Stimulated activated CD8-positive, alpha-beta memory T cell treated with anti-CD3 and anti-CD28 coated beads, Interleukin-7, amount 100 ng/mL, for 24 hours (primary cell): ENCODE results near the gene SAP25.
A peak's percentile ranks its signal among the peaks of the same experiment; 100 is the strongest.

Experiments
- DNase-seq: peaks from one replicate; pipeline ENCODE4 v3.0.0-alpha.2; 2020; ENCODE audit warnings: low read depth

The SAP25 gene

DNA sequence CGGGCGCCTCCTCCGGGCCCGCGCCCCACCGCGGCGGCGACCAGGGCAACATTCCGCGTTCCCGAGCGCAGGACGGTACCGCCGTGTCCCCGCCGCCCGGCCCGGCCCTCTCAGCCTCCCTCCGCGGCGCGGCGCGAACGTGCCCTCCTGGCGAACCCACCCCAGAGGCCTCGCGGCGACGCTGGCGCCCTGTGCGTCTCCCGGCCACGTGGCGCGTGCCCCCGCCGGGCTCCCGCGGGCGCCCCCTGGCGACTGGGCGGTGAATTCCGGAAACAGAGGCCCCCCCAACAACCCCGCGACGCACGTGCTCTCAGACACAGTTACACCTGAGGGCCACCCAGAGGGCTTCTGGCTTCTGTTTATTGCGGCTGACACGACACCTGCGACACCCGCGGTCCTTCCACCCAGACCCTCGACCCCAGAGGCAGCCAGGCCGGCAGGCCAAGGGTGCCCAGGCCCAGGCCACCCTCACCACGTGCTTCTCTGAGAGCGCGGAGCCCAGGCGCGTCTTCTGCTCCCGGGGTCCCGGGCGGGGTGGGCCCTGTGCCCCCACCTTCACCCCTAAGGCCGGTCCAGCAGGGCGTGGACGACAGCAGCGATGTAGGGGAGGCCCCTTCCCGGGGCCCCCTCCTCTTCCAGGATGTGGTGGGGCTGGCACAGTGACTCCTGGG lies at the start of gene SAP25:
SAP25 (minus strand) TSS at position 210 of the 671 bp plus-strand sequence; CDS start at position 52, 158 bp downstream.
- DNase-seq, result no peak

DNA sequence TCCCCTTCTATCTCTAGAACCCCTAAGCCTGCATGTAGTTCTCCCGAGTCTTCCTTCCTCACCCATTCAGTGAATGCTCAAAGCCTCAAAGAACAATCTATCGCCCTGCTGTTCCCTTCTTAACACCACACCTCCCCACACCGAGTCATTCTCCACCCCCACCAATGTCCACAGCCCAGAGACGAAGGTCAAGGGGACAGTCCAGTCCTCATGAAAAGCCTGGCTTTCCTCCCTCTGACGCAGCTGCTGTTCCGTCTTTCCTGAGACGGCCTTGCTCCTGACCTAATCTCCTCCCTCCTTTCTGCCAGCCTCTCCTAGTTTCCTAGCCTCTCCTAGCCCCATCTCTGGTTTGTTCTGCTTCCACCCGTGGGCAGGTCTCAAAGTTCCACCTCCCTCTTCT lies 47.9 kb upstream of the SAP25 start:
- DNase-seq, result no peak

DNA sequence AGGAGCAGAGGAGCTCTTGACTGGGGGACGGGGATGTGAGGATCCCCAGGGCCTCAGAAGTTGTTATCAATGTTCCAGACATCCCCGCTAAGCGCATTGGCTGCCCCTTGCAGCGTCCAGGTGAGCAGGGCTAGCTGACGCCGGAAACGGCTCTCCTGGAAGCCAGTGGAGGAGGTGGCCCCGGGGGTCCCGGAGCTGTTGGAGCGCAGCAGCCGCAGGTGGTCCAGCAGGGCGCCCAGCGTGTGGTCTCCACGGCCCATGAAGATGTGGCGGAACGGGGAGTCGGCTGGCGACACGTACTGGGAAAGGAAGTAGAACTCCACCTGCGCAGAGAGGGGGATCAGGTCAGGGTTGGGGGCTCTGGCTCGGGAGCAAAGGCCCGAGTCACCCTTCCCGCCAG lies 47.1 kb upstream of the SAP25 start:
- no peak for DNase-seq

DNA sequence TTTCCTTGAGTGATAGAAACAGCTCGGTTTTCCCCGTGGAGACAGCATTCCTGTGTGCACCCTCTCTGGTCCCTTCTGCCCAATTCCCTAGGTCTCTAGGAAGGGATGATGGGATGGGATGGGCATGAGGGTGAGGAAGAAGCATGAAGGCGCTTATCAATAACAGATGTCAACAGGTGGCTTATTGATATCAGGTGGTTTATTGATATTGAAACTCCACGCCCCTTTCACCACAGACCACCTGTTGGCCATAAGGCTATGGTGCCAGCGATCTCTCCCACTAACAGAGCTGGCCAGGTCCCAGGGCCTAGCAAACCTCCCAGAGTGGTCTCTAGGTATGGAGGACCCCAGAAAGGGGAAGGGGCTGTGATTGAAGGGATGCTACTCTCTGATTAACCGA lies 46.5 kb upstream of the SAP25 start:
- DNase-seq, result no peak

DNA sequence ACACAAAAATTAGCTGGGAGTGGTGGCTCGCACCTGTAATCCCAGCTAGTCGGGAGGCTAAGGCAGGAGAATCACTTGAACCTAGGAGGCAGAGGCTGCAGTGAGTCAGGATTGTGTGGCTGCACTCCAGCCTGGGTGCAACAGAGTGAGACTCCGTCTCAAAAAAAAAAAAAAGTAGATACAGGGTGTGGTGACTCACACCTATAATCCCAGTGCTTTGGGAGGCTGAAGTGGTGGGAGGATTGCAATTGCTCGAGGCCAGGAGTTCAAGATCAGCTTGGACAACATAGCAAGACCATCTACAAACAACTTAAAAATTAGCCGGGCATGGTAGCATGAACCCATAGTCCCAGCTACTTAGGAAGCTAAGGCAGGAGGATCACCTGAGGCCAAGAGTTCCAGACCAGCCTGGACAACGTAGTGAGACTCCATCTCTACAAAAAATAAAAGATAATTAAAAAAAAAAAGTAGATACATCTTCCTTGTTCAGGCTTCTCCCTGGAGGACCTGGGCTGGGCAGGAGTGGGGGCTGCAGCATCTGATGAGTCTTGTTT lies 40.7 kb upstream of the SAP25 start:
- no peak for DNase-seq

DNA sequence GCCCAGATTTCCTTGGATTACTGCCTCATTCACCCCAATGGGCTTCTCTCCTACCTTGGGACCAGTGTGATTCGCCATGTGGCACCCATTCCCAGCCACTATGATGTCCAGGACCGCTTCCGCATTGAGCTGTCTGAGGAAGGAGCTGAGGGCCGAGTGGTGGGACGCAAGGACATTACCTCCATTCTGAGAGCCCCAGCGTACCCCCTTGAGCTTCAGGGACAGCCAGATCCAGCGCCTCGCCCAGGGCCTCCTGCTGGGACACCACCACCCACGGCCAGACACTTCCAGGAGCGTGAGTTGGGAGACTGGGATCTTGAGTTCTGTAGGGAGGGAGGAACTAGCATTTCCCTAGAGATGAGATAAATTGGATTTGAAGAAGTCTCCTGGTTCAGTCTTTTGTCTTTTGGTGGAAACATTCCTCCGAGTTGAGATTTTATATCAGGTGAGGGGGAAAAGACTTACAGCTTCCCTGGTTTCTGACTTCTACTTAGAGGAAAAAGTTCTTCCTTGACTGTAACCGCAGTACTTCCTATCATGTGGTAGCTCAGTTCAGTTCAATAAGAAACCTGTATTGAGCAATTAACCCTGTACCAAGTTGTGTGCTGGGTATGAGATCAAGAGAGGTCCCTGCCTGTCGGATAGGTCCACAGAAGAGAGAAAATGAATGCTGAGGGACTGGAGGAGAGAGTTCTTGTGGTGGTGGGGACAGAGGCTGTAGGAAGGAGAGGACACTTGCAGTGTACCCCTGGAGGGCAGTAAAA lies 39.9 kb upstream of the SAP25 start:
- DNase-seq, result no peak

DNA sequence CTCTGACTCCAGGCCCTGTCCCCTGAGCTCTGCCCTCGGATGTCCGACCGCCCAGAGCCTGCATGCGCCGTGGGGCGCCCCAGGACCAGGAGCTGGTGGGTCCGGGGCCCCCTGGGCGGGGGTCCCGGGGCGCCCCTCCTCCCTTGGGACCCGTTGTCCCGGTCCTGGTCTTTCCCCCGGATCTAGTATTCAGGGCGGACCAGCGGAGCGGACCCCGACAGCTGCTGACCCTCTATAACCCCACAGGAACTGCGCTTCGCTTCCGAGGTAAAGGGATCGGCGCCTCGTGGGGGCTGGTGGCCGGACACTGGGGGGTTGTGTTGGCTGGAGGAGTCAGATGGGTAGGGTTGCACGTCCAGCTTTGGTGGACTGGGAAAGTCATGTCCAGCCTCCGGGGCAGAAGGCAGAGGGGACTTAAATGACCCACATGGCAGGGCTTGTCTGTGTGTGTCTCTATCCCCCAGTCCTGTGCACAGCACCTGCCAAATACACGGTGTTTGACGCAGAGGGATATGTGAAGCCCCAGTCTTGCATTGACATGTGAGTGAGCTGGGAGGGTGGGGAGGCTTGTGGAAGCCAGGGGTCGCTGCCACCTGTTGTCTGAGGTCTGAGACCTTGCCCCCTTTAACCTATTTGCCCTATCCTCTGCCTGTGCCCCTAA lies 39.2 kb upstream of the SAP25 start:
- no peak for DNase-seq

DNA sequence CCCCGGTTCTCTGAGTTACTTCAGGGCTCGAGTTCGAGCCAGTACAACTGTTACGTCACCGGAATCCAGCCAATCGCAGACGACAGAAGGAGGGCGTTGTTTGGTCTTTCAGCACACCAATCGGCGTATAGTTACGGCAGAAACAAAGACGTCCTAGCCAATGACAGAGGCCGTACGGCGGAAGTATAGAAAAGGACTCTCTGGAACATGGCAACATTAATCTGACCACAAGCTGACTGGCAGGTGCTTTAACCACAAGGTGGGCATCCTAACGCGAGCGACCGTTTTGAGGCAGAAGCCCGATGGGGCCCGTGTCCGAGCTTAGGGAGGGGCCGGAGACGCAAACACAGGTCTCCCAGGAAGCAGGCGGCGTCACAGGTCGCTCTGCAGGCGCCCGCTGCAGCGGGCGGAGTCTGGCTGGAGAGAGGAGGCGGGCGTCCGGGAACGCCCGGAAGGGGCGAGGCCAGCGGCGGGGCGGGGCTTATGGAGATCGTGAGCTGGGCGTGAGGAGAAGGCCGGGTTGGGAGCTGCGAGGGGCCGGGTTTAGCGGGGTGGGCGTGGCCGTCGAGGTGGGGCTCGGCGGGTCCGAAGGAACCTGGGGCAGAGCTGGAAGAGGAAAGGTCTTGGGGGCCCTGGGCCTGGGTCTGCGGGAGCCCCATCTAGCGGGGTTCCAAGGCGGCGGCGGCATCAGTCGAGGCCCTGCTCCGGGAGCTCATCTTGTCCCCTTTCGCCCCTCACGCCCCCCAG lies 38.5 kb upstream of the SAP25 start, which contains the start of gene MOSPD3:
MOSPD3 (plus strand) TSS at position 558 of the 747 bp plus-strand sequence. CDS start 252 bp downstream, outside the sequence.
- DNase-seq, result peak; percentile 94

DNA sequence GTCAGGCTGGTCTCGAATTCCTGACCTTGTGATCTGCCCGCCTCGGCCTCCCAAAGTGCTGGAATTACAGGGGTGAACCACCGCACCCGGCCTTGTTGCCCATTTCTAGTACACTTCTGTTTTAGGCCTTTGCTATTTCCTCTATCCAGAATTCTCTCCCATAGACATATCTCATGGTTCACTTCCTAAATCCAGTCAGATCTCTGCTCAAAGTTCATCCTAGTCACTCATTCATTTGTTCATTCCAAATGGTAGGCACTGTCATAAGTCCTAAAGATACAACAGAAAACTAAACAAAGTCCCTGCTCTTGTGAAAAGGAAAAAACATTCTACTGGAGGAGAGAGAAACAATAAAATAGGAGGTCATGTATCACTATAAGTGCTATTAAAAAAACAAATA lies 36.3 kb upstream of the SAP25 start:
- no peak for DNase-seq

DNA sequence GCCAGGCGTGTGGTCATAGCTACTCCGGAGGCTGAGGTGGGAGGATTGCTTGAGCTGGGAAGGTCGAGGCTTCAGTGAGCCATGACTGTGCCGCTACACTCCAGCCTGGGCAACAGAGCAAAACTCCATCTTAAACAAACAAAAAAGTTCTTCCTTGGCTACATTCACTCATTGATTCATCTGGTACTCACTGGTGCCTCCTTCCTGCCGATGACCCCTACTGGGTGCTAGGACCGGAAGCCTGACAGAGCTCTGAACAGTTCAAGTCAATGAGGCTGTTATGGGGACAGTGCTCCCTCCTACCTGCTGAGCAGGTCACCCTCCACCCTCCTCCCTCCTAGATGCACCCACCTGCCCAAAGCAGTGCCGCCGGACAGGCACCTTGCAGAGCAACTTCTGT lies 33.4 kb upstream of the SAP25 start:
- no peak for DNase-seq

DNA sequence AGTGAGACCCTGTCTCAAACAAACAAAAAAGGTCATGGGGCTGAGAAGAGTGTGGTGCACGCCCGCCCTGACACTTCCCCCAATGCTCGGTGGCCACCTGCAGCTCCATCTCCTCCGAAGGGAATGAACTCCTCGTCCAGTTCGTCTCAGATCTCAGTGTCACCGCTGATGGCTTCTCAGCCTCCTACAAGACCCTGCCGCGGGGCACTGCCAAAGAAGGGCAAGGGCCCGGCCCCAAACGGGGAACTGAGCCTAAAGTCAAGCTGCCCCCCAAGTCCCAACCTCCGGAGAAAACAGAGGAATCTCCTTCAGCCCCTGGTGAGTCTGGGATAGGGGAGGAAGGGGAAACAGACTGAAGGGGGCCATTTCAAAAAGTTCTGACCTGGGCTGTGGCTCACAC lies 32.6 kb upstream of the SAP25 start:
- no peak for DNase-seq

DNA sequence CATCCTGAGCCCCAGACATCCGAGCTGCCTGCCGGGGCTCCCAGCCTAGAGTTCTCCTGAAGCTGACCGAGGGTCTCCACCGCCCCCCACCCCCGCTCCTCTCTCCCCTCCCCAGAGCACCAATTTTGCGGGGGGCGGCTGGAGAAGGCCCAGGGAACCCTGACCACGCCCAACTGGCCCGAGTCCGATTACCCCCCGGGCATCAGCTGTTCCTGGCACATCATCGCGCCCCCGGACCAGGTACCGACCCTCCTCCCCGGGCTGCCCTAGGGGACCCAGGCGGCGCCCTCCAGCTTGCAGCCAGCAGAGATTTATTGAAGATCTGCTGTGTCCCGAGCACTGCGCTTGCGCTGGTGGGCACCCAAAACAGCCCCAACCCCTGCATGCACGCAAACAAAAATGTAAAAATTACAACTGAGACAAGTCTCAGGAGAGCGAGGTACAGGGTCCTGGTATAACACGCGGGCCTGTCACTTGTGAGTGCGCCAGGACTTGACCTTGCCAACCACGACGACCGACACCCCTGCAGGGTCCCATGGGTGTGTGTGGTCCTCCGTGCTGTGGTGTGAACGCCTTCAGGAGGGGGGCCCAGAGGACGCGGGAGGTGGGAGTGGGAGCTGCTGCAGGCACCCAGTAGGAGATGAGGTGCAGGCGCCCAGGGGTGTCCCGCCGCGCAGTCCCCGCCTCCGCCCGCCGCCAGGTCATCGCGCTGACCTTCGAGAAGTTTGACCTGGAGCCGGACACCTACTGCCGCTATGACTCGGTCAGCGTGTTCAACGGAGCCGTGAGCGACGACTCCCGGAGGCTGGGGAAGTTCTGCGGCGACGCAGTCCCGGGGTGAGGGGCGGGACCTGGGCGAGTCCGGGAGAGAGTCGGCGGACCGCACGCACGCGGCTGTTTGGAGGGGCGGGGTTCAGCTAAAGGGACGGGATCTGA lies 31.5 kb upstream of the SAP25 start:
- DNase-seq, result no peak

DNA sequence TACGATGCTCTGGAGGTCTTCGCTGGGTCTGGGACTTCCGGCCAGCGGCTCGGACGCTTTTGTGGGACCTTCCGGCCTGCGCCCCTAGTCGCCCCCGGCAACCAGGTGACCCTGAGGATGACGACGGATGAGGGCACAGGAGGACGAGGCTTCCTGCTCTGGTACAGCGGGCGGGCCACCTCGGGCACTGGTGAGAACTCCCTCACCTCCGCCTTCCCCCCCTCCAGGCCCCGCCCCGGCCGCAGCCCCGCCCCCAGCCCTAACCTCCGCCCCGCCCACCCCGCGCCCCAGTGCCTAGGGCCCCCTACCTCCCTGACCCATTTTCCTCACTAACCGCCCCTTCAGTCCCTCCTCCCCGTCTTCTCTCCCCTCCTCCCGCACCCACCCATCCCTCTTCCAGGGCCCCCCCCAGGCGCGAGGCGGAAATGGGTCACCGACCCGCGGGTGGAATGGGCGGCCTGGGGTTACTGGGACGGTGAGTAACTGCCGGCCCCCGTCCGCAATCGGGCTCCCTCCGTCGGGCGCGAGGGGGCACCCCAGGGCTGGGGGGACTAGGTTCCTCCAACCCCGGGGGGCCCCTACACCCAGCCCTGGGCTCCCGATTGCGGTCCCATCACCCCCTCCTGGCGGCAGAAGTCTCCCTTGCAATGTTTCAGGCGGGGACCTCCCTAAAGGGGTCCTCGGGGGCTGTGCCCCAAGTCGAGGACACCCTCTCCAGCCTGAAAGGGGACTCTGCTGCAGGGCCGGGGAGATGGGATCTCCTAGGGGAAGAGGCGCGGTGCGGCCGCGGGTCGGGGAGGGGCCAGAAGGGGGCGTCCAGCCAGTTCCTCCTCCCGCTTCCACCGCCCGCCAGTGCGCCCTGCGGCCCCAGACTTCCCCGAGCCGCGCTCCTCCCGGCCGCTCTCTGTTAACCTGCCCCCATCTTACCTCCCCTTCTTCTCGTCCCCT lies 30.6 kb upstream of the SAP25 start:
- peak; percentile 56 for DNase-seq

DNA sequence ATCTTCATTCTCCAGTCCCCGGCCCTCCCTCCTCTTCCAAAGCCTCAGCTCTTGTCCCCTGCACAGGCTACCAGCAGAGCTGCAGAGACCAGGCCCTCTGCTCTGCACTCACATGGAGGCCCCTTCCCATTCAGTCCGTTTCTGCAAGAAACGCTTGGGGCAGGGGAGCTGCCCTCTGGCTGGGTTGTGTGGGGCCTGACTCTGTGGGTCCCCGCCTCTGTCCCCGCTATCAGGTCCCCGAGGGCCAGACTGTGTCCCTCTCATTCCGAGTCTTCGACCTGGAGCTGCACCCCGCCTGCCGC lies 30.0 kb upstream of the SAP25 start:
- no peak for DNase-seq

DNA sequence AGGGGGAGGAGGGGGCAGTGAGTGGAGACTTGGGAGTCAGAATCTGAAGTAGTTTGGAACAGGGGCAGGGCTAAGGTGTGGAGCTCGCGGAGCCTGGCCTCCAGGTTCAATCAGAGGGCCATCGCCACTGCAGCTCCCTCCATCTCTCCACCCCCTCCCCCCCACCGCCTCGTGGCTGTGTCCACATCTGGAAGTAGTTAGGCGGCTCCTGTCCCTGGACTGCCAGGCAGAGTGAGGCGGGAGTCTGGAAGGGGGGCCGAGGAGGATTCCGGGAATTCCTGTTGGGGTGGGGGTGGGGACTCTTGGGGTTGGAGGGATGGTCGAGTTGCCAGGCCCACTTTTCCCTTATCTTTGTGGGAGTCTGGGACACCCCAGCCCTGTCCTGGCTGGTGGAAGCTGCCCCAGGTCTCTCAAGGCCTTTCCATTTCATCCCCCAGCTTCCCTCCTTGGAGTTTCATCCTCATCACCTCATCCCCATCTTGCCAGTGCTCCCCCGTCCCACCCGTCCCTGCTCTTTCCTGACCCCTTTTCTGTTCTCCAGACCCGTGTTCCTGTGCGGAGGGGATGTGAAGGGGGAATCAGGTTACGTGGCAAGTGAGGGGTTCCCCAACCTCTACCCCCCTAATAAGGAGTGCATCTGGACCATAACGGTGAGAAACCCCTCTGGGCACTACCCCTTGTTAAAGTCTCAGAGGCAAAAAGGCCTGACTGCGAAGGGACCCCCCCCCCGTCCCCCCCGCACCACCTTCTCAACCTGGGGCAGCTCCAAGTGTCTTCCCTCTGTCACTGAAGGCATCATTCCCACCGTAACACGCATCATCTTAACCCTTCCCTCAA lies 29.4 kb upstream of the SAP25 start:
- no peak for DNase-seq

DNA sequence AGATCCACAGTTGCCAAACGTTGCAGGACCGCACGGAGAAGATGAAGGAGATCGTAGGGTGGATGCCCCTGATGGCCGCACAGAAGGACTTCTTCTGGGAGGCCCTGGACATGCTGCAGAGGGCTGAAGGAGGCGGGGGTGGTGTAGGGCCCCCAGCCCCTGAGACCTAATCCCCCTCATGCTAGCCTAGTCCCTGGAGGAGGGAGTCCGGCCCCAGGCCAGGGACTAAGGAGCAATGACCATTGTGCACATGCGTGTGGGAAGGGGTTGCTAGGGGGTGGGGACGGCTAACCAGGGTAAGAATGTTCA lies 27.0 kb upstream of the SAP25 start:
- DNase-seq, result no peak

DNA sequence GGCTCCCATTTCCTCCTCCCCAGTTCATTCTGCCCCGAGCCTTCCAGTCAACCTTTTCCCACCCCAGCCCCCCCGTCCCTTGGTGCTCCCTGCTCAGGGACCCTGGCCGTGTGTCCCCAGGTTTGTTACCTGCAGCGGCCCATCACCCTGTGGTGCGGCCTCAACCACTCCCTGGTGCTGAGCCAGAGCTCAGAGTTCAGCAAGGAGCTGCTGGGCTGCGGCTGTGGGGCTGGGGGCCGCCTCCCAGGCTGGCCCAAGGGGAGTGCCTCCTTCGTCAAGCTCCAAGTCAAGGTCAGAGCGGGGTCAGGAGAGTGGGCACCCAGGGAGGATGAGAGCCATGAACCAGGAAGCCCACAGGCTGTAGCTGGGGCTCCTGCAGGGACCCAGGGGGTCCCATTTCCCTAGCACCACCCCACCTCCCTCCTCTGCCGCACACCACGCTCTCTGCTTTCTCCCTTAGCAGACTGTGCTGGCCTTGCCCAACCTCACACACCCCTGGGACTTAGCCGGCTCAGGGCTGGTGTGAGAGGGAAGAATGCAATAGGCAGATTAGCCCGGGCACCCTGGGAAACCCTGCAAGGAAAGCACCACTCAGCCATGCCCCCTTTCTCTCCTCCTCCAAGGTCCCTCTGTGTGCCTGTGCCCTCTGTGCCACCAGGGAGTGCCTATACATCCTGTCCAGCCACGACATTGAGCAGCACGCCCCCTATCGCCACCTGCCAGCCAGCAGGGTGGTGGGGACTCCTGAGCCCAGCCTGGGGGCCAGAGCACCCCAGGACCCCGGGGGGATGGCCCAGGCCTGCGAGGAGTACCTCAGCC lies 26.4 kb upstream of the SAP25 start:
- DNase-seq, result no peak

DNA sequence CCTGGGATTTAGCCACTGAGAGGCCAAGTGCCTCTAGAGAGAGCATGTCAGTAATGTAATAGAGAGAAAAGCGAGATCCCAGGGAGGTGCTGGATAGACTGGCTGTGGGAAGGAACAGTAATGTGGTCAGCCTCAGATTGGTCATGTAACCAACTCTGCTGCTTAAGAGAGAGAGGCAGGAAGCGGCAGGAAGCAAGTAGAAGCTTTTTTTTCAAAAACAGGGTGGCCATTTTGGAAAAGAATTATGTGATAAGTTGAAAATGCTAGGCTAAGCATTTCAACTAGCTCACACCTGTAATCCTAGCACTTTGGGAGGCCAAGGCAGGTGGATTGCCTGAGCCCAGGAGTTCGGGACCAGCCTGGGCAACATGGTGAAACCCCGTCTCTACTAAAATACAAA lies 24.7 kb upstream of the SAP25 start:
- no peak for DNase-seq
